ENCODE data around the gene ATXN7.

GRCh38 chr3:63869940-63870614 is 6.4 kb downstream of the ATXN7 start:
- TF ChIP-seq POLR2A (IDR thresholded peaks at IDR 0.05; ENCODE audit: low read depth) (no peak), CTCF (IDR thresholded peaks at IDR 0.05) (no peak)

Measured in esophagus muscularis mucosa (tissue), 3 donors.